ENCODE measurements around the gene TBC1D22A. TPM values are rescaled to one million over a fixed set of nuclear protein-coding genes. Genes with fewer than 3 reads are reported as not detected.

TBC1D22A gene
- total RNA-seq, 8 experiments from 2014 or later: 6.6 to 31.4 (median 12.3) TPM

DNA sequence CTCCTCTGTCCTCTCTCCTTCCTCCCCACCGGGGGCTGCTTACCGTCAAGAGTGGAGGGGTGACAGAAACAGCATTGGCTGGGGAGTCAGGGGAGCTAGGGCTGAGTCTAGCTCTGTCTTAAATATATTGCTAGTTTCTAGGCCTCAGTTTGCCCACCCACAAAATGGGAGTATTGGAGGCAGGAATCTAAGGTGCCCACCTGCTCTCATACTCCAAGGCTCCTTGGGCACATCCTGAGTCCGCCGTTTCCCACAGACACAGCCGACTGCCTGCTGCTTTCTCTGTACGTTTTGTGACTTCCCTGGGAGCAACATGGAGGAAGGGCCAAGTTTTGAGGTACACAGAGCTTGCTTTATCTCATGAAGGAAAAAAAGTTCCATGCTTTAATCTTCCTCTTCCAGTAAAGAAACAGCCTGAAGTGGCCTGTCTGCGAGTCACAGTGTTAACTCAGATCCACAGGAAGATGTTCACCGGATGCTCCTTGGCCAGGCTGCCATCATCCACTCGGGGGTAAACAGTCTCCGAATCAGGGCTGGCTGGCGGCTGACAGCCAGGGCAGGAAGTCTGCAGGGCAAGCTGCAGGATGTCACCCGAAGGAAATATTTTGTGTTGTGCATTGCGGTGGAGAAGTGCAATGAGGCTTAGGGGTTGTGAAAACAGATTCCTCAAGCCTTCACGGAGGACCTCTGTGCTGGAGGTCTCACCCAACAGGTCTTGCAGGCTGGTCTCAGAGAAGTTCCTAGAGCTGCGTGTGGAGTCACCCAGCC lies 13.4 kb upstream of the TBC1D22A start:
- in situ Hi-C loops (cut with MboI; ENCODE audit: low pct_unique_long_range_greater_than_20kb in 2 of 9, low sequenced_read_pairs in 9 of 9, unreplicated experiment in 9 of 9): loop anchor here in 1 of 9 experiments (25.0 kb wide), 1 partner anchor 187 kb away; no protein-coding TSS in a partner anchor
- Histone ChIP-seq H3K27ac (no peak overlapping the region), H3K4me1 (replicated peaks in 1 of 2) (no peaks in the 10 kb centered on the region), H3K4me3 (no peak overlapping the region)
- peak in 1 of 8 experiments; percentile 20 for ATAC-seq (replicated peaks in 6 of 8)
- WGBS, 10 experiments: 0 to 87% (median 59%) methylated on average over 2 to 13 of the region's 15 CpGs; no CpG with 5 or more reads in 2 of the 10 experiments

DNA sequence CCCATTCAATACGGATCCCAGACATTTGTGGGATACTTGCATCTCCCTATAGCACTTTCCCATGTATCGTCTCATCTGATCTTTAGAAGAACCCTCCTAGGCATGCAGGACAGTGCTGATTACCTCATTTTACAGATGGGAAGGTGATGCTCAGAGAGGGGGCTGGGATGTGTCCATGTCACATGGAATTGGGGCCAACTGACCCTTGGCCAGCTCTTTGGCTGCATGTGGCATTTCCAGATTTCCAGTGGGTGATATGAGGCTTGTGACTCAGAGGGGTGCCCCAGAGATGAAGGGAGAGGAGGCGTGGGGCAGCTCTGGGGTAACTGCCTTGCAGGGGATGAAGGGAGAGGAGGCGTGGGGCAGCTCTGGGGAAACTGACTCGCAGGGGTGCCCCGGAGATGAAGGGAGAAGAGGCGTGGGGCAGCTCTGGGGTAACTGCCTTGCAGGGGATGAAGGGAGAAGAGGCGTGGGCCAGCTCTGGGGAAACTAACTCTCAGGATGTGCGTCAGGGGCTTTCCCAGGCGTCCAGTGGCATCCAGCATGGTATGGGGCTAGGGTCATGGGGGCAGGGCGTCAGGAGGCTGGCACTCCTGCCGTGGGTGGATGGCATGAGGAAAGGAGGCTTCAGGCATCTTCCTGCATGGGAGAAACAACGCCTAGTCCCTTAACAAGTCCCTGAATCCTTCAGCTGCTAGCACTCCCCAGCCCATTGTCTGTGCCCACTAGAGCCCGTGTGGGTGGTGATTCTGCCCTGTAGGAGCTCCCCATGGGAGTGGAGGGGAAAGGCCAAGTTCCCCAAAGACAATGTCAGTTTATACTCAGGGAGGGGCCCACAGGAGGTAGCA lies 12.5 kb upstream of the TBC1D22A start:
- WGBS, 10 experiments: 20 to 57% (median 48%) methylated on average over 1 to 4 of the region's 14 CpGs; no CpG with 5 or more reads in 6 of the 10 experiments
- no peaks in the 10 kb centered on the region for H3K4me1 ChIP-seq (replicated peaks in 1 of 2)
- in situ Hi-C loops (cut with MboI; ENCODE audit: low pct_unique_long_range_greater_than_20kb in 2 of 9, low sequenced_read_pairs in 9 of 9, unreplicated experiment in 9 of 9): loop anchor here in 1 of 9 experiments (25.0 kb wide), 1 partner anchor 188 kb away; no protein-coding TSS in a partner anchor
- ATAC-seq (replicated peaks in 6 of 8): no peak
- no peak overlapping the region for H3K4me3 ChIP-seq
- no peak overlapping the region for H3K27ac ChIP-seq

DNA sequence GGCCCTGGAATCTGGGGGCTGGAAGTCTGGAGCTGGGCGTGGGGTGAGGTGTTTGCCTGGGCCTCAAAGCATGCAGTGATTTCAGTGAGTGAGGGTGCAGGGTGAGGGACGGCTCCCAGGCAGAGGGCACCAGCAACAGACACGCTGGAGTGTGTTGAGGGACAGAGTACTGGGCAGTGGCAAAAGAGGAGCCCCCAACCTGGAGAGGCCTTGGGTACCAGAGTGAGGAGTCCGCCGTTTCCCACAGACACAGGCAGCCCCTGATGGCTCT lies 12.0 kb upstream of the TBC1D22A start:
- WGBS, 10 experiments: 40 to 96% (median 83%) methylated on average over 1 to 3 of the region's 5 CpGs; no CpG with 5 or more reads in 5 of the 10 experiments
- Histone ChIP-seq H3K27ac (no peak overlapping the region), H3K4me3 (no peak overlapping the region), H3K4me1 (replicated peaks in 1 of 2) (no peaks in the 10 kb centered on the region)
- in situ Hi-C loops (cut with MboI; ENCODE audit: low pct_unique_long_range_greater_than_20kb in 2 of 9, low sequenced_read_pairs in 9 of 9, unreplicated experiment in 9 of 9): no loop called here
- no peak for ATAC-seq (replicated peaks in 6 of 8)

DNA sequence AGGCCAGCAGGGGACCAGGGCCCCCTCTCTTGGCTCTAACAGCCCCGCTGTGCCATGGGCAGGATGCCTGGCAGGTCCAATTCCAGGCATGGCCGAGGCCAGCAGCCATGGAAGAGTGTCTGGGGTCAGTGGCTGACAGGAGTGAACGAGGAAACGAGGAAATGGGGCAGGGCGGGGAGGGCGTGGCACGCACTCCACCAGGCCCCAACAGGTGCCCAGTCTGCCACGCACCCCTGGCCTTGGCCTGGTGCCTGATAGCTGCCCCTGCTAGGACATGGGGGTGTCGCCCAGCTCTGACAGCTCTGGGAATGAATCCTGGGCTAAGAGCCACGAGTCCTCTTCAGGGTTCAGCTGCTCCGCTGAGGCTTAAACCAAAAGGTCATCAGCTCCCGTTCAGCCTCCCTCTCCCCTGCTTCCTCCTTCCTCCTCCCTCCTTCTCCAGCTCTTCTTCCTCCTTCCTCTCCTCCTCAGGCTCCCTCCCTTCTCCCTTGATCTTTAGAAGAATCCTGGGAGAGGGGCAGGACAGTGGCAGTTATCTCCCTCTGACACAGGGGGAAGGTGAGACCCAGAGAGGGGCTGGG lies 11.5 kb upstream of the TBC1D22A start:
- H3K4me1 ChIP-seq (replicated peaks in 1 of 2): no peaks in the 10 kb centered on the region
- in situ Hi-C loops (cut with MboI; ENCODE audit: low pct_unique_long_range_greater_than_20kb in 2 of 9, low sequenced_read_pairs in 9 of 9, unreplicated experiment in 9 of 9): no loop called here
- H3K4me3 ChIP-seq: no peak overlapping the region
- 0 to 100% (median 59%) methylated on average over 1 to 6 of the region's 12 CpGs; no CpG with 5 or more reads in 5 of the 10 experiments for WGBS, 10 experiments
- no peak overlapping the region for H3K27ac ChIP-seq
- no peak for ATAC-seq (replicated peaks in 6 of 8)

DNA sequence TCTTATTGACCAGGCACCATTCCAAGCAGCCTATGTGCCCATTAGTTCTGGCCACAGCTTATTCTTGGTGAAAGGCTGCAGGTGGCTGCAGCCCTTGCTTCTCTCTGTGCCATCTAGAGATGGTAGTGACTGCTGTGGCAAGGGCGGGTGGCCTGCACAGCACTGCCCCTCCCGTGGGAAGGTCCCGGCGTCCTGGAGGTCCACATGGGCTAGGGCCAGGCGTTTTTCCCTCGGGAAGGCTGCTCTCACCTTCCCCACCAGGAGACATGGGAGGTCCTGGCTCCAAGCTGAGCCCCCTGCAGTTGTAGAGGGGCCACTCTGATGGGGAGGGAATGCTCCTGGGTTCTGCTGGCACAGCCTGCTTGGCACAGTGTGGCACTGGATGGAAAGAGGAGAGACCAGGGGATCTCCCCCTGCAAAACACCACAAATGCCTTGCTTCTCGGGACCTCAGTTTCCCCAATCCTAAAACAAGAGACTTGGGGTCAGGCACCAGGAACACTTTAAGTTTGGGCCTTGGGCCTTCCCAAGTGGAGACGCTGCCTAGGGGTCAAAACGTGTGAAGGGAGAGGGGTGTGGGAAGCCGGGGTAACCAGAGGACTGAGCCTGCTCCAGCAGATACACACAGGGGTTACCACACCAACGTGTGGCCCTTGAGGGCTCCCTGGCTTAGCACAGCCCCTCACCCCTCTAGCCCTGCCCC lies 10.0 kb upstream of the TBC1D22A start:
- ATAC-seq (replicated peaks in 6 of 8): no peak
- Histone ChIP-seq H3K27ac (no peak overlapping the region), H3K4me3 (no peak overlapping the region), H3K4me1 (replicated peaks in 1 of 2) (no peaks in the 10 kb centered on the region)
- in situ Hi-C loops (cut with MboI; ENCODE audit: low pct_unique_long_range_greater_than_20kb in 2 of 9, low sequenced_read_pairs in 9 of 9, unreplicated experiment in 9 of 9): no loop called here
- WGBS, 10 experiments: 66 to 100% (median 83%) methylated on average over 1 to 5 of the region's 11 CpGs; no CpG with 5 or more reads in 5 of the 10 experiments

DNA sequence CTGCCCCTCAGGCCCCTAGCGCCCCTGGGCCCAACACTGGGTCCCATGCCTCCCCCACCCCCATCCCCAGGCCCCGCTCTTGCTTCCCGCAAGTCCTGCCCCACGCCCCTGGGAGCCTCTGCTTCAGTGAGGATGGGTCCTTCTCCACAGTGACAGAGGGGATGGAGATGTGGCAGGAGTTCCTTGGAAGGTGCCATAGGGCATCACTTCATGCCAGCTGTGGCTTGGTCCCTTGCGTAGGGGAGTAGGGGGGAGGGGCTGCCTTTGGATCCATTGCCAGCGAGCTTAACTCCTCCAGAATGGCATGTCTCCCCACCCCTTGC lies 9.5 kb upstream of the TBC1D22A start:
- 100% methylated on average over 1 of the region's 6 CpGs; no CpG with 5 or more reads in 8 of the 10 experiments for WGBS, 10 experiments
- in situ Hi-C loops (cut with MboI; ENCODE audit: low pct_unique_long_range_greater_than_20kb in 2 of 9, low sequenced_read_pairs in 9 of 9, unreplicated experiment in 9 of 9): no loop called here
- no peak for ATAC-seq (replicated peaks in 6 of 8)
- no peaks in the 10 kb centered on the region for H3K4me1 ChIP-seq (replicated peaks in 1 of 2)
- H3K27ac ChIP-seq: no peak overlapping the region
- no peak overlapping the region for H3K4me3 ChIP-seq

DNA sequence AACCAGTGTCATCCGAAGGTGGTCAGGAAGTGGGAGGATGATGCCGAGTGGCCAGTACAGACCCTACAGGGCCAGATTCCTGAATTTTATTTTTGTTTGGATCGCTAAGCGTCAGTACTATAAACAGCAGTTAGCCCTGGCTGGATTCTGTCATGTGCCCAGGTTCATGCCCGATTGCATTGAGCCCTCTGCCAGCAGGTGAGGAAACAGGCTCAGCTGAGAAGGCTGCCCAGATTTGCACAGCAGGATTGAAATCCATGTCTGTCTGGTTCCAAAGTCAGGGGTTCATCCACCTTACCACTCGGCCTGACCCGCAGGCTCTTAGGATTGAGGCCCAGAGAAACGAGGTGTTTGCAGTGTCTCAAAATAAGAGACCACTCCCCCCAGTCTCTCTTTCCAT lies 9.1 kb upstream of the TBC1D22A start:
- no peaks in the 10 kb centered on the region for H3K4me1 ChIP-seq (replicated peaks in 1 of 2)
- ATAC-seq (replicated peaks in 6 of 8): no peak
- in situ Hi-C loops (cut with MboI; ENCODE audit: low pct_unique_long_range_greater_than_20kb in 2 of 9, low sequenced_read_pairs in 9 of 9, unreplicated experiment in 9 of 9): no loop called here

DNA sequence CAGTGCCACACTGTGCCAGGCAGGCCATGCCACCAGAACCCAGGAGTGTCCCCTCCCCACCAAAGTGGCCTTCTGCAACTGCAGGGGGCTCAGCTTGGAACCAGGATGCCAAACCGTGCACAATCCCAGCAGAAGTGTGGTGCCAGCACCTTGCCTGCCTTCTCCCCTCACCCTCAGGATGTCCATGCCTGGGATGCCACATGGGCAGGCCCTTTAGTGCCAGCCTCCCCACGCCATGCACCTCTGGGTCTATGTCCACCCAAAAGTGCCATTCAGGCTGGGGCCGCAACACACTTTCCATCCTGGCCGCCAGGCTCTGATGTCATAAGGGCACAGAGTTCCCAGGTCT lies 8.7 kb upstream of the TBC1D22A start:
- in situ Hi-C loops (cut with MboI; ENCODE audit: low pct_unique_long_range_greater_than_20kb in 2 of 9, low sequenced_read_pairs in 9 of 9, unreplicated experiment in 9 of 9): no loop called here
- H3K27ac ChIP-seq: no peak overlapping the region
- WGBS, 10 experiments: 55 to 100% methylated on average over 1 to 3 of the region's 4 CpGs; no CpG with 5 or more reads in 8 of the 10 experiments
- no peak overlapping the region for H3K4me3 ChIP-seq
- H3K4me1 ChIP-seq (replicated peaks in 1 of 2): no peaks in the 10 kb centered on the region
- ATAC-seq (replicated peaks in 6 of 8): no peak

More for the DNA sequence above, 9.1 kb upstream of the TBC1D22A start:
- Histone ChIP-seq H3K27ac (no peak overlapping the region), H3K4me3 (no peak overlapping the region)
- 72 to 100% (median 87%) methylated on average over 2 to 7 of the region's 8 CpGs; no CpG with 5 or more reads in 5 of the 10 experiments for WGBS, 10 experiments

DNA sequence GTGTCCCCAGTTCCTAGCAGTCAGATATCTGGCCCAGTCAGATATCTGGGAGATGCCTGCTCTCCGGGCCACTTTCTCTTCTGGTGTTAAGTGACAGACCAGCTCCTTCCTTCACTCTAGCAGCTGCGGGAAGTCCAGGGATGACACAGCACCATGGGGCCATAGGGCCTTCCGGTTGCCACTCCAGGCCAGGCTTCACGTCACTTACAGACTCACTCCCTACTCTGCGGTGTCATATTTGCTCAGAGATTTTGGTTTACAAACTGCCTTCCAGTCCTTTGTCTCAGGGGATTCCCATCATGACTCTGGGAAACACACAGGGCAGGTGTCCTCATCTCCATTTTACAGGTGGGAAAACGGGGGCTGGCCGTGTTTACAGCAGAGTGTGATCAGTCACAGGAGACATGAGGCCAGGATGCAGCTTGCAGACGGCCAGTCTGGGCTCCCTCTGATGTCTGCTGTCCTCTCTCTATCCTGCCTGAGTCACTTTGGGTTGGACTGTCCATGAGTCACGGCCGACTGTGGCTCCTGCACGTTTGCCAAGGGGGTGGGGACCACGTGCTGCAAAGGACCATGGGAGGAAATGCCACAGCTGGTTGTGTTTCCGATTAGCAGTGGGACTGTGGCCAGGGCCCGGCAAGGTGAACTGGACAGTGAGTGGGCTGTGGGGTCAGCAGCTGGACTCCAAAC lies 8.2 kb upstream of the TBC1D22A start:
- Histone ChIP-seq H3K27ac (no peak overlapping the region), H3K4me1 (replicated peaks in 1 of 2) (no peaks in the 10 kb centered on the region), H3K4me3 (no peak overlapping the region)
- ATAC-seq (replicated peaks in 6 of 8): peak; percentile 78 to 97 (median 90)
- 0 to 96% (median 50%) methylated on average over 1 to 7 of the region's 14 CpGs; no CpG with 5 or more reads in 3 of the 10 experiments for WGBS, 10 experiments
- in situ Hi-C loops (cut with MboI; ENCODE audit: low pct_unique_long_range_greater_than_20kb in 2 of 9, low sequenced_read_pairs in 9 of 9, unreplicated experiment in 9 of 9): no loop called here

DNA sequence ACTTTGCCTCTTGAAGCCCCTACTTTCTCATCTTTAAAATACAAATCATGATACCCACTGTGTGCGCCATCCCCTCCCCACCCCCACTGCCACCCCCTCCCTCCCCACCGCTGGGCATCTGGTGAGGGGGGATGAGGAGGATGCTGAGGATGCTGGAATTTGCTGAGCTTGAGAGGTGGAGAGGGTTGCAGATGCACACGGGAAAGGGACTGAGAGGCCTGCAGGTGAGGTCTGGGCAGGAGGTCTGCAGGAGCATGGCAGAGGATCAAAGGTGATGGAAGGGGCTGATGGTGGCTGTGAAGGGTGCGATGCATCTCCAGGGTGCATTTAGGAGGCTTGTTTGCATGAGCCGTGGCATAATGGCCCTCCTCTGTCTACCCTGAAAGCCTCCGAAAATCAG lies 7.6 kb upstream of the TBC1D22A start:
- 75 to 87% (median 82%) methylated on average over 1 to 3 of the region's 6 CpGs; no CpG with 5 or more reads in 4 of the 10 experiments for WGBS, 10 experiments

DNA sequence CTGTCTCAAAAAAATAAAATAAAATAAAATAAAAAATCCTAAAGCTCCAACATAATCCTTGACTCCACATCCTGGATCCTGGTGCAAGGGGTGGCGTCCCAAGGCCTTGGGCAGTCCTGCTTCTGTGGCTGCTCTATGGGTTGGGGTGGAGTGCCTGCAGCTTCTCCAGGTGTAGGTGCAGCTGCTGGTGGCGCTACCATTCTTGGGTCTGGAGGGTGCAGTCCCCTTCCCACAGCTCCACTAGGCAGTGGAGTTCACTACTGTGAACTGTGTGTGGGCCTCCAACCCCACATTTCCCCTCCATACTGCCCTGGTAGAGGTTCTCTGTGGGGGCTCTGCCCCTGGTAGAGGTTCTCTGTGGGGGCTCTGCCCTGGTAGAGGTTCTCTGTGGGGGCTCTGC lies 6.9 kb upstream of the TBC1D22A start:
- Histone ChIP-seq H3K4me1 (replicated peaks in 1 of 2) (peaks cover 0 to 2% of the 10 kb centered on the region in 2 donors), H3K4me3 (no peak overlapping the region), H3K27ac (no peak overlapping the region)
- WGBS, 10 experiments: 100% methylated on average over 1 of the region's 2 CpGs; no CpG with 5 or more reads in 9 of the 10 experiments
- ATAC-seq (replicated peaks in 6 of 8): no peak
- in situ Hi-C loops (cut with MboI; ENCODE audit: low pct_unique_long_range_greater_than_20kb in 2 of 9, low sequenced_read_pairs in 9 of 9, unreplicated experiment in 9 of 9): no loop called here

More for the DNA sequence above, 7.6 kb upstream of the TBC1D22A start:
- in situ Hi-C loops (cut with MboI; ENCODE audit: low pct_unique_long_range_greater_than_20kb in 2 of 9, low sequenced_read_pairs in 9 of 9, unreplicated experiment in 9 of 9): no loop called here
- Histone ChIP-seq H3K27ac (no peak overlapping the region), H3K4me3 (no peak overlapping the region), H3K4me1 (replicated peaks in 1 of 2) (no peaks in the 10 kb centered on the region)
- ATAC-seq (replicated peaks in 6 of 8): no peak

DNA sequence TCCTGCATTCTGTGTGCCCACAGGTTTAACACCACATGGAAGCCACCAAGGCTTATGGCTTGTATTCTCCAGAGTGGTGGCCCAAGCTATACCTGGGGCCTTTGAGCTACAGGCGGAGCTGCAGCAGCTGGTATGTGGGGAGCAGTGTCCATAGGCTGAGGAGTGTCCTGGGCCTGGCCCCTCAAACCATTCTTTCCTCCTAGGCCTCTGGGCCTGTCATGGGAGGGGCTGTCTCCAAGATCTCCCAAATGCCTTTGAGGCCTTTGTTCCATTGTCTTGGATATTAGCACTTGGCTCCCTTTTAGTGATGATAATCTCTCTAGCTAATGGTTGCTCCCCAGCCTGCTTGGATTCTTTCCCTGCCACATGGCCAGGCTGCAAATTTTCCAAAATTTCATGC lies 6.4 kb upstream of the TBC1D22A start:
- in situ Hi-C loops (cut with MboI; ENCODE audit: low pct_unique_long_range_greater_than_20kb in 2 of 9, low sequenced_read_pairs in 9 of 9, unreplicated experiment in 9 of 9): no loop called here

More for the DNA sequence above, 6.4 kb upstream of the TBC1D22A start:
- no peak overlapping the region for H3K4me3 ChIP-seq
- no peak overlapping the region for H3K27ac ChIP-seq
- H3K4me1 ChIP-seq (replicated peaks in 1 of 2): peaks cover 3 to 6% of the 10 kb centered on the region in 2 donors
- ATAC-seq (replicated peaks in 6 of 8): no peak
- WGBS, 10 experiments: 67 to 100% methylated on average over 1 of the region's 1 CpG; no CpG with 5 or more reads in 8 of the 10 experiments

Measured in motor neuron (in vitro differentiated cells).